ENCODE data around the gene ELF1. TPM values are rescaled to one million over a fixed set of nuclear protein-coding genes. Genes with fewer than 3 reads are reported as not detected.
"Not testable (repeated sequence)": the region's sequence is repeated elsewhere in the genome, so short reads cannot be mapped to it uniquely, and the experiment has no call there.

The ELF1 gene
- total and polyA plus RNA-seq, 9 donors: 28.5 to 53.2 (median 47.7) TPM

DNA sequence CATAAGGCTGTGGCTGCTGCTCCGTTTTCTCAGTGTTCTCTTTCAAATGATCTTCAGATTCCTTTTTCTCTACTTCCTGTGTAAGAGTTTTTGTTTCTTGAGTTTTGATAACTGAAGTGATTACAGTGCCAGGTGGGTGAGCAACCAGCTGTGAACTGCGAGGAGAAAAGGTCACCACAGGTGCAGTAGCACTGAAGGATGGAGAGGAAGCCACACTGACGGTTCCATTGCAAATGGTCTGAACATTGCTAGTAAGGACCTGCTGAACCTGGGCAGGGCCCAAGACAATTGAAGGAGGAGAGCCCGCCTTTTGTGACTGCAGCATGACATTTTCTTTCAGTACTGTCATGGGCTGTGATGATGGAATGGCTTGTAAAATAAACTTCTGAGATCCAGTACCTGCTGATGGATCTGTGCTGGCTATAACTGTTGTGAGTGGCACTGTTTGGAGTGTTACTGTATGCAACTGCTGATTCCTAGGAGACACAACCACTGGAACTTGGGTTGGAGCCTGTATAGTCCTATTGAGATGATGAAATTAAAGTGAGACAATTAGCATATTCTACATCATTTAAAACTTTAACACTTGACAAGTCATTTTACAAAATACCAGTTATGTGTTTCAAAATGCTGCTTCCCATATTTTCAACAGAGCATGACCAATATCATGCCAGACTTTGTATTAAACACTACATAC, 85.5 kb downstream of the ELF1 start:
- peaks cover 2% of the 10 kb centered on the region for H3K36me3 ChIP-seq
- TF ChIP-seq, protein P1, sequence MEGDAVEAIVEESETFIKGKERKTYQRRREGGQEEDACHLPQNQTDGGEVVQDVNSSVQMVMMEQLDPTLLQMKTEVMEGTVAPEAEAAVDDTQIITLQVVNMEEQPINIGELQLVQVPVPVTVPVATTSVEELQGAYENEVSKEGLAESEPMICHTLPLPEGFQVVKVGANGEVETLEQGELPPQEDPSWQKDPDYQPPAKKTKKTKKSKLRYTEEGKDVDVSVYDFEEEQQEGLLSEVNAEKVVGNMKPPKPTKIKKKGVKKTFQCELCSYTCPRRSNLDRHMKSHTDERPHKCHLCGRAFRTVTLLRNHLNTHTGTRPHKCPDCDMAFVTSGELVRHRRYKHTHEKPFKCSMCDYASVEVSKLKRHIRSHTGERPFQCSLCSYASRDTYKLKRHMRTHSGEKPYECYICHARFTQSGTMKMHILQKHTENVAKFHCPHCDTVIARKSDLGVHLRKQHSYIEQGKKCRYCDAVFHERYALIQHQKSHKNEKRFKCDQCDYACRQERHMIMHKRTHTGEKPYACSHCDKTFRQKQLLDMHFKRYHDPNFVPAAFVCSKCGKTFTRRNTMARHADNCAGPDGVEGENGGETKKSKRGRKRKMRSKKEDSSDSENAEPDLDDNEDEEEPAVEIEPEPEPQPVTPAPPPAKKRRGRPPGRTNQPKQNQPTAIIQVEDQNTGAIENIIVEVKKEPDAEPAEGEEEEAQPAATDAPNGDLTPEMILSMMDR (IDR thresholded peaks at IDR 0.05): no peak
- no peak for TF ChIP-seq EP300 (IDR thresholded peaks at IDR 0.05)
- H3K27me3 ChIP-seq: no peaks in the 10 kb centered on the region
- intact Hi-C loops (cut with DNase I): no loop called here
- H3K4me1 ChIP-seq (ENCODE audit: insufficient read depth): no peaks in the 10 kb centered on the region
- DNase-seq: no peak
- no peak overlapping the region for H3K4me3 ChIP-seq
- no peak overlapping the region for H3K27ac ChIP-seq
- 90 to 97% (median 90%) methylated on average over 4 of the region's 4 CpGs for WGBS, 3 donors
- no peaks in the 10 kb centered on the region for H3K9me3 ChIP-seq

DNA sequence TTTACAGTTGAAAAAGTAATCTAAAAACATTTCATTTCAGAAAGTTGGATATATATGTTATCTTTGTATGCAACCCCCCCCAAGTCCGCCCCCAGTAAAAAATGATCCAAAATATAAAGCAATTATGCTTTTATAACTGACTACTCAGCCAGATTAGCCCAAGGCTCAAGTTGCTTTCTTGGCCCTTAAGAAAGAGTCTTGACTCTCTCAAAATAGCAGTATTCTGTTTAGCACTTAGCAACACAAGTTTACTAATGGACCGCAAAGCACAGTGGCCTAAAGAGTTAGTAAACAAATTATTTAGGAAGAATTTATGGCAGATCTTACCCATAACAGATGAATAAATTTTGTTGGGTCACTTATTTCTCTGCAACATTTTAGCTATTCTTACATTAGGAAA, 86.9 kb downstream of the ELF1 start:
- H3K4me3 ChIP-seq: no peak overlapping the region
- H3K4me1 ChIP-seq (ENCODE audit: insufficient read depth): no peaks in the 10 kb centered on the region
- TF ChIP-seq, protein P1 (IDR thresholded peaks at IDR 0.05): no peak
- no peak for TF ChIP-seq POLR2A (IDR thresholded peaks at IDR 0.05)
- no peak for TF ChIP-seq EP300 (IDR thresholded peaks at IDR 0.05)
- H3K36me3 ChIP-seq: peaks cover 2% of the 10 kb centered on the region
- no peaks in the 10 kb centered on the region for H3K27me3 ChIP-seq
- WGBS, 3 donors: 83 to 87% (median 86%) methylated on average over 2 of the region's 2 CpGs
- intact Hi-C loops (cut with DNase I): no loop called here
- no peak overlapping the region for H3K27ac ChIP-seq
- H3K9me3 ChIP-seq: no peaks in the 10 kb centered on the region
- no peak for DNase-seq

DNA sequence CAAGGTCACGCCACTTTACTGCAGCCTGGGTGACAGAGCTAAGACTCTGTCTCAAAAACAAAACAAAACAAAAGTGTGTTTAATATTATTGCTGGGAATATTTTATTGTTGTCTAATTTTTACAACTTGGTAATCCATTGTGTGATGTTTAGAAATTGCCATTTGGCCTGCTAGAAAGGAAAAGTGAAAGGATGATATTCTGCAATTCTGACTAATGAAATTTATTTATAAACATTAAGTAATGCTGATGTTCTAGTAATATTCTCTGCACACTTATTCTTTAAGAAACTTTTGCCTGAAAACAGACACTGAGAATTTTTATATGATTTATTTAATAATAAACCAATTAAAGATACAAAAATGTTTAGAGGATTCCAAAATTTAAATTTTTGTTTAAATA, 87.4 kb downstream of the ELF1 start:
- H3K9me3 ChIP-seq: no peaks in the 10 kb centered on the region
- TF ChIP-seq POLR2A (IDR thresholded peaks at IDR 0.05): no peak
- TF ChIP-seq, protein P1 (IDR thresholded peaks at IDR 0.05): no peak
- no peak for TF ChIP-seq EP300 (IDR thresholded peaks at IDR 0.05)
- 47 to 93% (median 53%) methylated on average over 1 of the region's 1 CpG for WGBS, 3 donors
- no peaks in the 10 kb centered on the region for H3K4me1 ChIP-seq (ENCODE audit: insufficient read depth)
- H3K27ac ChIP-seq: no peak overlapping the region
- intact Hi-C loops (cut with DNase I): no loop called here
- DNase-seq: no peak
- H3K4me3 ChIP-seq: no peak overlapping the region
- no peaks in the 10 kb centered on the region for H3K27me3 ChIP-seq
- peaks cover 2% of the 10 kb centered on the region for H3K36me3 ChIP-seq

DNA sequence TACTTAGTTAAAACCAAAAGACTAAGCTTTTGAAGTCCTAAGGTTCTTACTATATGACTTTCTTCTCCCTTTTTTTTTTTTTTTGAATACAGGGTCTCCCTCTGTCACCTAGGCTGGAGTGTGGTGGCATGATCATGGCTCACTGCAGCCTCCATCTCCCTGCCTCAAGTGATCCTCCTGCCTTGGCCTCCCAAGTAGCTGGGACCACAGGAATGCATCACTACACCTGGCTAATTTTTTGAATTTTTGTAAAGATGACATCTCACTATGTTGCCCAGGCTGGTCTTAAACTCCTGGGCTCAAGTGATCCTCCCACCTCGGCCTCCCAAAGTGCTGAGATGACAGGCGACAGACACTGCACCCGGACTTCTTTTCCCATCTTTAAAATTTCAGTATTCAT, 89.2 kb downstream of the ELF1 start:
- not testable (repeated sequence) for H3K27me3 ChIP-seq; H3K36me3 ChIP-seq; H3K4me3 ChIP-seq; H3K4me1 ChIP-seq (ENCODE audit: insufficient read depth); DNase-seq; H3K27ac ChIP-seq; H3K9me3 ChIP-seq
- intact Hi-C loops (cut with DNase I): loop anchor here in 2 of 4 donors (10.0 kb wide), 2 partner anchors 65 to 125 kb away; no protein-coding TSS in a partner anchor
- WGBS, 3 donors: 83 to 99% (median 97%) methylated on average over 3 of the region's 3 CpGs

DNA sequence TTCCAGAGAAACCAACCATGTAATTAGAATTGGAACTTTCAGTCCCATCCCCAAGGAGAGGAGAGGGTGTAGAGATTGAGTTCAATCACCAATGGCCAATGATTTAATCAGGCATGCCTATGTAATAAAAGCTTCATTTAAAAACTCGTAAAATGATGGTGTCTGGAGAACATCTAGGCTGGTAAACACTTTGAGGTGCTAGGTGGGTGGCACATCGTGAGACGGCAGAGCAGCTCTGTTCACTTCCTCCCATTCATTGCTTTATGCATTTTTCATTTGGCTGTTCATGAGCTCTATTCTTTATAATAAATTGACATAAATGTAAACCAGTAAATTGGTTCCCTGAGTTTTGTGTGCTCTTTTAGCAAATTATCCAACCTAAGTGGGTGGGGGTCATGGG, 90.1 kb downstream of the ELF1 start:
- H3K27me3 ChIP-seq: no peaks in the 10 kb centered on the region
- H3K4me3 ChIP-seq: no peak overlapping the region
- no peak for DNase-seq
- no peaks in the 10 kb centered on the region for H3K9me3 ChIP-seq
- peaks cover 2% of the 10 kb centered on the region for H3K36me3 ChIP-seq
- 83 to 95% (median 91%) methylated on average over 3 of the region's 3 CpGs for WGBS, 3 donors
- TF ChIP-seq, protein P1 (IDR thresholded peaks at IDR 0.05): no peak
- TF ChIP-seq POLR2A (IDR thresholded peaks at IDR 0.05): no peak
- TF ChIP-seq EP300 (IDR thresholded peaks at IDR 0.05): no peak
- intact Hi-C loops (cut with DNase I): loop anchor here in 2 of 4 donors (10.0 kb wide), 2 partner anchors 66 to 126 kb away; no protein-coding TSS in a partner anchor
- H3K4me1 ChIP-seq (ENCODE audit: insufficient read depth): no peaks in the 10 kb centered on the region
- H3K27ac ChIP-seq: no peak overlapping the region

Measured in ovary (tissue), 9 donors.